D341Med (cell line): Measurements from ENCODE around the gene CDKAL1.
"Not testable (repeated sequence)": the region's sequence is repeated elsewhere in the genome, so short reads cannot be mapped to it uniquely, and the experiment has no call there.

ENCODE experiments used
- DNase-seq: peaks from one replicate; pipeline ENCODE4 v3.0.0; 2012; ENCODE audit warnings: low spot score

CDKAL1 gene

DNA sequence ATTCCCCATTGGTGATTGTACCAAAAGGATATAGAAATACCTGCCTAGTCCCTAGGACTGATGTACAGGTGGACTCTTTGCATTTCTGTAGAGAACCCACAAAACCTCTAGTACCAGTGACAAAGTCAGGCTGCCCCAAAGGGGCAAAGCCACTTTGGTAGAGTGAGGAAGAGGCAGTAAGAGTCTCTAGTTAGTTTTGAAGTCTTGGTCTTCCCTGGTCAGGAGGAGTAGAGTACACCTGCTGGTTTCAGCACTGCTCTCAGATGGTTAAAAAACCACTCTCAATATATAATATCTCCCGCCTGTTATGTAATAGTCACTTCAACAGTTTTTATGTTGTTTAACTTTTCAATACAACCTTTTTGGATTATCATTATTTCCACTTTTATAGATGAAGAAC, 344.9 kb downstream of the CDKAL1 start:
- DNase-seq: no peak

GRCh38 chr6:20879526-20879925, 345.3 kb downstream of the CDKAL1 start:
- no peak for DNase-seq

- DNase-seq: no peak
These were observed 347.1 kb downstream of the CDKAL1 start for GRCh38 chr6:20881365-20881764.

DNA sequence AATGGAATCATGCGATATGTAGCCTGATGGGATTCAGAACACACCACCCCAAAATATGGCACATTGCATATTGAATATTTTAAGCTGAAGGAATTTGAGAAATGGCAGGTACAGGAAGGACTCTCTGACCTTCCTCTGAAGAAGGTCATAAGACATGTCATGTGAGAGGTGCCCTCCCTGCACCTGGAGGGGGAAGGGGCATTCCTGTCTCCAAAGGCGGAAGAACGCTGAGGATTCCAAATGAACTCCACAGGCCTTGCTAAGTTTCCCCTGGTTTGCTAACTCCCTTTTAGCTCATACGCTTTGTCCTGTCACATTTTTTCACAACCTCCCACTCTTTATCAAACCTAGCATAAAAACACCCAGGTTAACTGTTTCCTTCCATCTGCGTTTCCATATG, 347.8 kb downstream of the CDKAL1 start:
- DNase-seq: no peak

DNA sequence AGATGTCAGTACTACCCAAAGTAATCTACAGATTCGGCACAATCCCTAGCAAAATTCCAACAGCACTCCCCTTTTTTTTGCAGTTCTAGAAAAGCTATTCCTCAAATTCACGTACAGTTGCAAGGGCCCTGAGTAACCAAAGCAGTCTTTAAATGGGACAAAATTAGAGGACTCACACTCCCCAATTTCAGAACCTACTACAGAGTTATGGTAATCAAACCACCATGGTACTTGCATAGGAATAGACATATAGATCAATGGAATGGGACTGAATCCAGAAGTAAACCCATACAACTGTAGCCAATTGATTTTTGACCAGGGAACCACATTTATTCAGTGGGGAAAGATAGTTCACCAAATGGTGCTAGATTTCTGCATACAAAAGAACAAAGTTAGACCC, 350.8 kb downstream of the CDKAL1 start:
- no peak for DNase-seq

GRCh38 chr6:20891161-20891560, 356.9 kb downstream of the CDKAL1 start:
- no peak for DNase-seq

DNA sequence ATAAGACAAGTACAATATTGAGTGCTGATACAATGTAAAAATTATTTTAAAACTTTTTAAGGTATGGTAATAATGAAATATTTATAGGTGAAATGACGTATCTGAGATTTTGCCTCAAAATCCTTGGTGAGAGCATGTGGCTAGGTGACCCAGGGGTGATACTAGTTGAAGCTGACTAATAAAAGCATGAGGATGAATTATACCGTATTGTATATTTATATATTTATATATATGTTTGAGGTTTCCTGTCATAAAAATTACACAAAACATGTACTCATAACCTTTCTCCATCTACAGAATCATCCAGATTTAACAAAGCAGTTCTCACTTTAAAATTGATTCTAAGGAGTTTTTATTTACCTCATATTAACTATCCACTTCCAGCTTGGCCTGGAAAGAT, 358.1 kb downstream of the CDKAL1 start:
- DNase-seq: no peak

DNA sequence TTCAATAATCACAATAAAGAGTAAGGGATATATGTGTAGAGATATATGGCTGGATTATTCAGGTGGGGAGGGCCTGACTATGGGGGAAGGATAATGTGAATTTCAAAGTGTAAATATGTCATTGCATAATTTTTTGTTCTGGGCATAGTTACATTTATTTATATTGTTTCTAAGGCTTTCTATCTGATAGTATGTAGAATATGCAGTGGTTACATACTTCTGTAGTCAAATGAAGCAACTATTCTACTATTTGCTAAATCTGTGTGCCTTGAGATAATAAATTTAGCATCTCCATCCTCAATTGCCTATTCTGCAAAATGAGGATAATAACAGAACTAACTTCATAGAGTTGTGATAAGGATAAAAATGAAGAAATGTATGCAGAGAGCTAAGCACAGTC, 359.2 kb downstream of the CDKAL1 start:
- DNase-seq: no peak

DNA sequence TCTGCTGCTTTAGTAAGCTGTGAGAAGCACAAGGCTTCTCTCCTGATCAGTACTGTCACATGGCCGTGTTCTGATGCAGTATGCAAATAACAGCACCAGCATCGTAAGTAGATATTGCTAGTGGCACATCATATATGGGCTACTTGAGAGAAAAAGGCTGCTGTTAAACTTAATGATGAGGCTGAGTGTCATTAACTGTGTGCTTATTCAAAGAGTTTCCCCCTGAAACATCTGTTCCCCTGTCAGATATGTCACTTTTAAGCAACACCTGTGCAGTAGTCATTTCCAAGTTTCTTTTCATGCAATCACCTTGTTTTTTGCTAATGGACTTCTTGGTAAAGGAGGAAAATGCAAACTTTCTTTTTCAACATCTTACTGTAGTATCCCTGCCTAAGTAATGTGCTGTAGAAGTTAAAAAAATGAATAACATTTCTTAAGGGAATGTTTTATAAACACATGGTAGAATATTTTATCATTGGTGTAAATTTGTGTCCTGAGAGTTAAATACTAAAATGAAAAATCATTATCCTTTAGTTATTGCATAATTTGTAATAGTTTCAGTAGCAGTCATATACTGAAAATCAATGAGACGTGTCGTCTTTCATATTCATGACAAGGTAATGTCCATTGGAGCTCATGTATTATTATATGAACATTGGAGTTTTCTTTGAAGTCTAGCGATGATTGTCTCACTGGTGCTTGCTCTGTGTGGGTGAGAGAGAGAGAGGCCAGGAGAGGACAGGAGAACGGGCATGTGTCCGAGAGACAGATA, 366.3 kb downstream of the CDKAL1 start:
- DNase-seq: no peak

DNA sequence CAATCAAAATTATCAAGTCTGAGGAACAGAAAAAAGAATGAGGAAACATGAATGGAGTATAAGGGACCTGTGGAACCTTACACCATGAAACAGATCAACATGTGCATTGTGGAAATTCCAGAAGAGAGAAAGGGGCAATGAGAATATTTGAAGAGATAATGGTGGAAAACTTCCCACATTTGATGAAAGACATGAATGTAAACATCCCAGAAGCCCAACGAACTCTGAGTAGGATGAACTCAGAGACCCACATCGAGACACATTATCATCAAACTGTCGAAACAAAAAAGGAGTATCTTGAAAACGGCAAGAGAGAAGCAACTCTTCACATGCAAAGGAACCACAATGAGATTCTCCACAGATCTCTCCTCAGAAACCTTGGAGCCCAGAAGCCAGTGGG, 371.1 kb downstream of the CDKAL1 start:
- no peak for DNase-seq

GRCh38 chr6:20906945-20907344, 372.7 kb downstream of the CDKAL1 start:
- no peak for DNase-seq

DNA sequence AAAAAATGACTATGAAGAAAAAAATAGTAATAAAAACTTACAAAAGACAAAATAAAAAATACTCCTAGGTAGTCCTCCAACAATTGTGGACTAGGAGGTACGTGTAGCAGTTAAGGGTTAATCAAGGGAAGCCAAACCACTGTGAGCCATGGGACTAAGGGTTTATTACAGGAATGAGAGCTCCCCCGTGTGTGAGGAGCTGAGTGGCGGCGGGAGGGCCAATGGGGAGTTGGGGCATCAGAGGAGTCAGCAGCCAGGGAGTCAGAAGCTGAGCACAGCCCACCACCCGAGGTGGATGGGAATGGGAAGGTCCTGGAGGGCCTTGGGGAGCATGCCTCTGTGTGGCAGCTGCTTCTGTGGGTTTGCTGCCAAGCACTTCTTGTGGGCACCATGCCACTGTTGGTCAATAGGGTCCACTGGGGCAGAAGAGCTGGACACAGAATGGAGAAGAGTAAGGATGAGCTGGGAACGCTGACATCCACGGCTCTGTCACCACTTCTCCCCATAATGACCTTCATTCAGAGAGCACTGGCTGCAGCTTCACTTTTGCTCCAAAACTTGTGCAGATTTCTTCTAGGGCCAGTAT, 373.3 kb downstream of the CDKAL1 start:
- DNase-seq: peak; percentile 41

DNA sequence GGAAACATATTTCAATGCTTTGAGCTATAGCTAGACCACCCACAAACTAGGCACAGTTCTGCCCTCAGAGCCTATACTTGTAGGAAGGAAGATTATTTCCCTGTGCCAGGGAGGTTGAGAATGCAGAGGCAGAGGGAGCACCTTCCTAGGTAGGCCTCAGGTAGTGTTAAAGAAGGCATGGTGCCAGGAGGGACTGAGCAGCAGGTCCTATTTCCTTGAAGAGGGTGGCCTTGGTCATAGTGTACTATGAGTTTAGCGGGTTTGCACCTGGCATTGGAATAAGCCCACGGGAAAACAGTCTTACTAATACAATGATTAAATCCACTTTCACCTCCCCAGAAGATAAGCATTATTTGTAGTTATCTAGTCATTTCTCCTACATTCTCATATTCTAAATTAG, 375.4 kb downstream of the CDKAL1 start:
- DNase-seq: no peak

DNA sequence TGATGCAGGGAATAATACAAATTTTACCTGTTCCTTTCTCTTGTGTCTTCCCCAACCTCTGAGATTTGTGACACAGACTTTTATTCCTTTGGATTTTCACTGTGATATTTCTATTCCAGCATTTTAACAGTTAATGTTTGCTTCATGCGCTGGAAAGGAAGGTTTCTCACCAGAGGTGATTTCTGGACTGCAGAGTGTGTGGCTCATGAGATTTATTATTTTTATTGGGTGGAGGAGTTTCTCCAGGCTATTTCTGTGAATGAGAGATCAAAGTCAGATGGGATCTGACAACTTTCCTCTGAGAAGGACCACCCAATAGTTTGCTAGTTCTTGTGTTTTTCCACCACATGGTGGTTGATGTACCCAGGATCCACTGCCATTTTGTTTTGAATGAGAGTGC, 377.5 kb downstream of the CDKAL1 start:
- no peak for DNase-seq

DNA sequence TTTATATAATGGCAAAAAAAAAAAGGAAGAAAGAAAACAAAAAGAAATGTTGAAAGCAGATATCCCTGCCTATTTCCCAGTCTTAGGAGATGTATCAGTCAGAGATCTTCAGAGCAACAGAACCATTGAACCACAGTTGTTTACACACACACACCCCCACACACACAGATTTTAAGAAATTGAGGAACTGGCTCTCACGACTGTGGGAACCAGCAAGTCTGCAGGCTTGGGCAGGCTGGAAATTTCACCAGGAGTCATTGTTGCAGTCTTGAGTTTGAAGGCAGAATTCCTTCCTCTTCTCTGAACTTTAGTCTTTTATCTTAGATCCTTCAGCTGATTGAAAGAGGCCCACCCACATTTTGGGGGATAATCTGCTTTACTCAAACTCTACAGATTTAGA, 380.9 kb downstream of the CDKAL1 start:
- no peak for DNase-seq

- no peak for DNase-seq
These were observed 381.4 kb downstream of the CDKAL1 start for GRCh38 chr6:20915626-20916025.

DNA sequence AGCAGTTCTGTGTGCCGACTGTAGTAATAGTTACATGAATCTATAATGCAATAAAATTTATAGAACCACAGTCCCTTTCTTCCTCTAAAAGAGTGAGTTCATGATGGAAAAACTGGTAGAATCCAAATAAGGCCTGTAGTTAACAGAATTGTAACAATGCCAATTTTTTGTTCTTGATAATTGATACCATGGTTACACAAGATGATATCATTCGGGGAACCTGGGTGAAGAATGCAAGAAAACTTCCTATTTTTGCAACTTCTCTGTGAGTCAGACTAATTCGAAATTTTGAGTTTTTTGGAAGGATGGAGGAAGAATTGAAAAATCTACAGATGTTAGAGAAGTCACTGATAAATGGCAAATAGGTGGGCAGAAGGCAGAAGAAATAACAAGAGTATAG, 381.8 kb downstream of the CDKAL1 start:
- no peak for DNase-seq

- no peak for DNase-seq
These were observed 384.6 kb downstream of the CDKAL1 start for GRCh38 chr6:20918868-20919267.

GRCh38 chr6:20919677-20920385, 385.6 kb downstream of the CDKAL1 start:
- DNase-seq: peak; percentile 37

GRCh38 chr6:20921578-20921977, 387.3 kb downstream of the CDKAL1 start:
- DNase-seq: no peak

DNA sequence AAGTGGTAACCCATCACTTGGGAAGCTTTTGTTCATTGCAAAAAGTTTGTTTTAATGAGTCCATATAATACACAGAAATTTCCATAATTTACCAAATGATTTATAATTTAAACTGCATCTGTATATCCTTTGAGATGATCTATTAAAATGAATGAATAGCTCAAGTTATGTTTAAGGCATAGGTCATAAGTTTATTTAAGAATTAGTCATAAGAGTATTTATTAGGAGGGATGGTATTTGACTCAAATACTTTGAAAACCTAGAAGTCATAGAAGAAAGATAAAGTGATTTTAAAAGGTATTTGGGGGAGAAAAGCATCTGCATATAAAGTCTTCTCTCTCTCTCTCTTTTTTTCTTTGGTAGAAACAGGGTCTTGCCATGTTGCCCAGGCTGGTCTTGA, 388.5 kb downstream of the CDKAL1 start:
- DNase-seq: no peak

DNA sequence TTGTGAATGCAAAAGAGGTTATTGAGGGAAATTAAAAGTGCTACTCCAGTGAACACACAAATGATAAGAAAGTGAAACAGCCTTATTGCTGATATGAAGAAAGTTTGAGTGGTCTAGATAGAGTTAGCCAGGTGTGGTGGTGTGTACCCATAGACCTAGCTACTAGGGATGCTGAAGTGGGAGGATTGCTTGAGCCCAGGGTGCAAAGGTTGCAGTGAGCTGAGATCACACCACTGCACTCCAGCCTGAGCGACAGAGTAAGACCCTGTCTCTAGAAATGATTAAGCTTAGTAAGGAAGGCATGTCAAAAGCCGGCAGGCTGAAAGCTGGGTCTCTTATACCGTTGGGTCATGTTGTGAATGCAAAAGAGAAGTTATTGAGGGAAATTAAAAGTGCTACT, 389.8 kb downstream of the CDKAL1 start:
- not testable (repeated sequence) for DNase-seq

DNA sequence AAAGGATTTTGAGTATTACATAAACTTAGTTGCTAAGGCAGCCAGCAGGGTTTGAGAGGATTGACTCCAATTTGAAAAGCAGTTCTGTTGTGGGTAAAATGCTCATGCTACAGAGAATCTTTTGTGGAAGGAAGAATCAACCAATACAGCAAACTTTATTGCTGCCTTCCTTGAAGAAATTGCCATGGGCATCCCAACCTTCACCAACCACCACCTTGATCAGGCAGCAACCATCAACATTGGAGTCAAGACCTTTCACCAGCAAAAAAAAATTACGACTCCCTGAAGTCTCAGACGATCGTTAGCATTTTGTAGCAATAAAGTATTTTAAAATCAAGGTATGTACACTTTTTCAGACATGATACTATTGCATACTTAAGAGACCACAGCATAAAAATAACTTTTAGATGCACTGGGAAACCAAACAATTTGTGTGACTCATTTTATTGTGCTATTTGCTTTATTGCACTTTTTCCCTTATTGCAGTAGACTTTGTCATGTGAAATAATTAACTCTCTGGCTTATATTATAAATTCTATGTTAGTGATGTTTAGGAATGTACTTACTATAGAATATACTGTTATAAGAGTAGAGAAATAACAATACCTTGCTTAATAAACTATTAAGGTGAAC, 390.8 kb downstream of the CDKAL1 start:
- no peak for DNase-seq
